WTC11 (cell line): ENCODE measurements around the gene GRK2. TPM values are rescaled to one million over a fixed set of nuclear protein-coding genes. Genes with fewer than 3 reads are reported as not detected.

Experiments
- ATAC-seq: fragments of 200-7000 bp; cut with Tn5 transposase; 2 replicates; pipeline ENCODE4 v1.10.0; 2021; ENCODE audit warnings: mild to moderate bottlenecking, moderate library complexity
- CTCF ChIA-PET: fragments of 300-600 bp; sonication (Branson Sonifier 250); formaldehyde crosslinking; loops from one replicate; lab custom pipeline; 2021; ENCODE audit warnings: antibody characterized with exemption; lab: Charles Lee
- POLR2A ChIA-PET: fragments of 350-600 bp; sonication (Branson Sonifier 250); formaldehyde crosslinking; loops from one replicate; lab custom pipeline; 2021; ENCODE audit warnings: antibody characterized with exemption; lab: Charles Lee
- DNase-seq: peaks from one replicate; pipeline ENCODE4 v3.0.0; 2021; ENCODE audit warnings: low spot score
- H3K27ac Mint-ChIP-seq: 2 replicates; pipeline ENCODE4 v1.8.0; 2021; ENCODE audit warnings: mixed read lengths
- H3K27me3 Mint-ChIP-seq: 2 replicates; pipeline ENCODE4 v1.8.0; 2021; ENCODE audit warnings: low read depth, mild to moderate bottlenecking, moderate library complexity, mixed read lengths
- H3K36me3 Mint-ChIP-seq: 2 replicates; pipeline ENCODE4 v1.8.0; 2021; ENCODE audit warnings: mixed read lengths
- H3K4me1 Mint-ChIP-seq: 2 replicates; pipeline ENCODE4 v1.8.0; 2022; ENCODE audit warnings: mixed read lengths
- H3K4me3 Mint-ChIP-seq: 2 replicates; pipeline ENCODE4 v1.8.0; 2021; ENCODE audit warnings: mild to moderate bottlenecking, moderate library complexity, mixed read lengths
- H3K9me3 Mint-ChIP-seq: 2 replicates; pipeline ENCODE4 v1.8.0; 2021; ENCODE audit warnings: mixed read lengths
- AR ChIP-seq: fragments of 250-450 bp; sonication (Bioruptor Pico); IDR thresholded peaks from 2 replicates; pipeline ENCODE4 v1.9.0; 2021; ENCODE audit warnings: mild to moderate bottlenecking
- ATF2 ChIP-seq: sonication (generic); formaldehyde crosslinking; IDR thresholded peaks from 2 replicates; pipeline ENCODE4 v1.8.1; 2022; ENCODE audit warnings: low read depth, missing genetic modification reagents, borderline replicate concordance
- ELF4 ChIP-seq: sonication (generic); formaldehyde crosslinking; IDR thresholded peaks from 2 replicates; pipeline ENCODE4 v1.8.1; 2022; ENCODE audit warnings: low read depth, mild to moderate bottlenecking, moderate library complexity, missing genetic modification reagents
- EMX1 ChIP-seq: fragments of 250-450 bp; sonication (Bioruptor Pico); IDR thresholded peaks from 2 replicates; pipeline ENCODE4 v1.8.0; 2021; ENCODE audit warnings: mild to moderate bottlenecking
- JAZF1 ChIP-seq: fragments of 250-450 bp; sonication (Bioruptor Pico); IDR thresholded peaks from 2 replicates; pipeline ENCODE4 v1.9.0; 2021; ENCODE audit warnings: moderate library complexity, mild to moderate bottlenecking, inconsistent platforms
- JUN ChIP-seq: sonication (generic); formaldehyde crosslinking; IDR thresholded peaks from 2 replicates; pipeline ENCODE4 v1.8.0; 2023; ENCODE audit warnings: mild to moderate bottlenecking, missing genetic modification reagents
- PREB ChIP-seq: sonication (generic); formaldehyde crosslinking; IDR thresholded peaks from 2 replicates; pipeline ENCODE4 v1.8.1; 2022; ENCODE audit warnings: mild to moderate bottlenecking, missing genetic modification reagents, moderate library complexity, borderline replicate concordance
- SOX15 ChIP-seq: fragments of 250-450 bp; sonication (Bioruptor Pico); IDR thresholded peaks from 2 replicates; pipeline ENCODE4 v1.9.0; 2021; ENCODE audit warnings: mild to moderate bottlenecking
- STAT6 ChIP-seq: sonication (generic); formaldehyde crosslinking; conservative IDR thresholded peaks from 2 replicates; pipeline ENCODE4 v1.8.1; 2023; ENCODE audit warnings: mild to moderate bottlenecking, low read depth, missing genetic modification reagents, moderate library complexity
- TEAD4 ChIP-seq: sonication (generic); formaldehyde crosslinking; IDR thresholded peaks from 2 replicates; pipeline ENCODE4 v1.8.0; 2022; ENCODE audit warnings: mild to moderate bottlenecking, missing genetic modification reagents
- ZNF138 ChIP-seq: sonication (generic); formaldehyde crosslinking; conservative IDR thresholded peaks from 2 replicates; pipeline ENCODE4 v1.8.1; 2022; ENCODE audit warnings: mild to moderate bottlenecking, moderate library complexity, missing genetic modification reagents
- ZNF423 ChIP-seq: fragments of 250-450 bp; sonication (Bioruptor Pico); IDR thresholded peaks from 2 replicates; pipeline ENCODE4 v2.1.2; 2022; ENCODE audit warnings: mild to moderate bottlenecking, moderate library complexity
- ZNF425 ChIP-seq: fragments of 250-450 bp; sonication (Bioruptor Pico); conservative IDR thresholded peaks from 2 replicates; pipeline ENCODE4 v1.9.0; 2021; ENCODE audit warnings: mild to moderate bottlenecking
- total RNA-seq: library from RNA; stranded (reverse); gene quantifications from 3 replicates; pipeline ENCODE4 v1.2.3, GENCODE V29; 2021
- TF ChIP-seq, protein P1 (sequence below): fragments of 250-450 bp; sonication (Bioruptor Pico); IDR thresholded peaks from 2 replicates; pipeline ENCODE4 v2.1.2; 2022; ENCODE audit warnings: mild to moderate bottlenecking, moderate library complexity
- TF ChIP-seq, protein P2 (sequence below): sonication (generic); formaldehyde crosslinking; IDR thresholded peaks from 2 replicates; pipeline ENCODE4 v1.8.1; 2023; ENCODE audit warnings: mild to moderate bottlenecking, missing genetic modification reagents
- TF ChIP-seq, protein P3 (sequence below): fragments of 250-450 bp; sonication (Bioruptor Pico); IDR thresholded peaks from 2 replicates; pipeline ENCODE4 v1.9.0; 2021; ENCODE audit warnings: moderate library complexity, mild to moderate bottlenecking, inconsistent platforms, borderline replicate concordance

Gene GRK2
- total RNA-seq, 1 experiment from 2014 or later, result 68.1 TPM

GRCh38 chr11:67309661-67310061, 43.4 kb downstream of the GRK2 start:
- H3K36me3 Mint-ChIP-seq, result peaks cover 2% of the 10 kb centered on the region; the same call in 1 of the 2 replicates
- no peak overlapping the region for H3K4me3 Mint-ChIP-seq
- no peak overlapping the region for H3K27ac Mint-ChIP-seq
- ChIA-PET CTCF (interaction anchor here (2.0 kb wide), 1 partner anchor 48 kb away, joined by 6 read pairs; no protein-coding TSS in a partner anchor), POLR2A (no interaction called here)
- no peak for TF ChIP-seq TEAD4 (CRISPR knock-in tag)
- TF ChIP-seq, protein P1, sequence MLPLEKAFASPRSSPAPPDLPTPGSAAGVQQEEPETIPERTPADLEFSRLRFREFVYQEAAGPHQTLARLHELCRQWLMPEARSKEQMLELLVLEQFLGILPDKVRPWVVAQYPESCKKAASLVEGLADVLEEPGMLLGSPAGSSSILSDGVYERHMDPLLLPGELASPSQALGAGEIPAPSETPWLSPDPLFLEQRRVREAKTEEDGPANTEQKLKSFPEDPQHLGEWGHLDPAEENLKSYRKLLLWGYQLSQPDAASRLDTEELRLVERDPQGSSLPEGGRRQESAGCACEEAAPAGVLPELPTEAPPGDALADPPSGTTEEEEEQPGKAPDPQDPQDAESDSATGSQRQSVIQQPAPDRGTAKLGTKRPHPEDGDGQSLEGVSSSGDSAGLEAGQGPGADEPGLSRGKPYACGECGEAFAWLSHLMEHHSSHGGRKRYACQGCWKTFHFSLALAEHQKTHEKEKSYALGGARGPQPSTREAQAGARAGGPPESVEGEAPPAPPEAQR (CRISPR knock-in tag), result no peak
- TF ChIP-seq AR (CRISPR knock-in tag), result no peak
- TF ChIP-seq, protein P2, sequence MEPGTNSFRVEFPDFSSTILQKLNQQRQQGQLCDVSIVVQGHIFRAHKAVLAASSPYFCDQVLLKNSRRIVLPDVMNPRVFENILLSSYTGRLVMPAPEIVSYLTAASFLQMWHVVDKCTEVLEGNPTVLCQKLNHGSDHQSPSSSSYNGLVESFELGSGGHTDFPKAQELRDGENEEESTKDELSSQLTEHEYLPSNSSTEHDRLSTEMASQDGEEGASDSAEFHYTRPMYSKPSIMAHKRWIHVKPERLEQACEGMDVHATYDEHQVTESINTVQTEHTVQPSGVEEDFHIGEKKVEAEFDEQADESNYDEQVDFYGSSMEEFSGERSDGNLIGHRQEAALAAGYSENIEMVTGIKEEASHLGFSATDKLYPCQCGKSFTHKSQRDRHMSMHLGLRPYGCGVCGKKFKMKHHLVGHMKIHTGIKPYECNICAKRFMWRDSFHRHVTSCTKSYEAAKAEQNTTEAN (CRISPR knock-in tag), result no peak
- TF ChIP-seq EMX1 (CRISPR knock-in tag), result no peak
- no peak for TF ChIP-seq ZNF423 (CRISPR knock-in tag)
- TF ChIP-seq ELF4 (CRISPR knock-in tag), result no peak
- TF ChIP-seq JUN (CRISPR knock-in tag), result no peak
- no peak for TF ChIP-seq ZNF138
- no peak for TF ChIP-seq STAT6
- no peak for TF ChIP-seq ZNF425 (CRISPR knock-in tag)
- no peak for TF ChIP-seq SOX15 (CRISPR knock-in tag)
- TF ChIP-seq JAZF1 (CRISPR knock-in tag), result no peak
- no peak for TF ChIP-seq ATF2 (CRISPR knock-in tag)
- no peak for TF ChIP-seq PREB
- TF ChIP-seq, protein P3, sequence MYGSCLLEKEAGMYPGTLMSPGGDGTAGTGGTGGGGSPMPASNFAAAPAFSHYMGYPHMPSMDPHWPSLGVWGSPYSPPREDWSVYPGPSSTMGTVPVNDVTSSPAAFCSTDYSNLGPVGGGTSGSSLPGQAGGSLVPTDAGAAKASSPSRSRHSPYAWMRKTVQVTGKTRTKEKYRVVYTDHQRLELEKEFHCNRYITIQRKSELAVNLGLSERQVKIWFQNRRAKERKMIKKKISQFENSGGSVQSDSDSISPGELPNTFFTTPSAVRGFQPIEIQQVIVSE, result no peak
- peaks cover 2% of the 10 kb centered on the region for H3K4me1 Mint-ChIP-seq
- ATAC-seq (no peak), DNase-seq (no peak)
- no peaks in the 10 kb centered on the region for H3K9me3 Mint-ChIP-seq
- peaks cover 5% of the 10 kb centered on the region; the same call in 1 of the 2 replicates for H3K27me3 Mint-ChIP-seq
